ENCODE results near the gene COL16A1.

COL16A1 gene

GRCh38 chr1:31687601-31688000 is 16.2 kb downstream of the COL16A1 start:
- DNase-seq (ENCODE audit: low read depth), result no peak

DNA sequence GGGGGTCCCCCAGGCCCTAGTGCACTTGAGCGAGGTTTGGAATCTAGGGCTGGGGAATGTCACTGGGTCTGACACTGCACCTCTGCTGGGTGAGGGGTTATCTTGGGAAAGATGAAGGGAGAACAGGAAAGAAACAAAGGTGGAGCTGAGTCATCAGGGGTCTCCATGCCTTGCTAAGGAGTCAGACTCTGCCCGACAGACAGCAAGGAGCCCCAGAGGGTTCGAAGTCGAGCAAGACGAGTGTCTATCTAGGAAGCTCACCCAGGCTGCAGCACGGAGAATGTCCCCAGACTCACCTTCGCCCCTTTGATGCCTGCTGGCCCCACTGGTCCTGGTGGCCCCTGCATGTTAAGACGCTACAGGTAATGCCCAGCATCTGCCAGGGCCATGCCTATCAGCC is 18.0 kb downstream of the COL16A1 start:
- no peak for DNase-seq (ENCODE audit: low read depth)

DNA sequence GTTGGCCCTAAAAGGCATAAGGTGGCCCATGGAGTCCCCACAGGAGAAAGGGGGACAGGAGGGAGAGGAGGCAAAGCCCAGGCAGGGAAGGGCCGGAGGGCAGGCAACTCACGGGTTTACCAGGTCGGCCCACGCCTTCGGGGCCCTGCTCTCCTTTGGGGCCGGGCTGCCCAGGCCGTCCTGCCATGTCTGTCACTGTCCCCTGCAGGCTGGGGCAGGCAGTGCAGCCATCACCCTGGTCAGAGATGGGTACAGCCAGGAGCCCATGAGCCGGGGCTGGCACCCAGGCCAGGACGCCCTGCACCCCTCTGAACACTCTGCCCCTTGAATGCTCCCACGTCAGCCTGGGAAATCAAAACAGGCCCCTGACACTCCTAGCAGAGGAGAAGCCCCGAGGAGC is 19.8 kb downstream of the COL16A1 start:
- DNase-seq (ENCODE audit: low read depth), result no peak

GRCh38 chr1:31681415-31681814 is 22.4 kb downstream of the COL16A1 start:
- DNase-seq (ENCODE audit: low read depth), result no peak

- no peak for DNase-seq (ENCODE audit: low read depth)
Measured at GRCh38 chr1:31679676-31680230, 24.1 kb downstream of the COL16A1 start.

DNA sequence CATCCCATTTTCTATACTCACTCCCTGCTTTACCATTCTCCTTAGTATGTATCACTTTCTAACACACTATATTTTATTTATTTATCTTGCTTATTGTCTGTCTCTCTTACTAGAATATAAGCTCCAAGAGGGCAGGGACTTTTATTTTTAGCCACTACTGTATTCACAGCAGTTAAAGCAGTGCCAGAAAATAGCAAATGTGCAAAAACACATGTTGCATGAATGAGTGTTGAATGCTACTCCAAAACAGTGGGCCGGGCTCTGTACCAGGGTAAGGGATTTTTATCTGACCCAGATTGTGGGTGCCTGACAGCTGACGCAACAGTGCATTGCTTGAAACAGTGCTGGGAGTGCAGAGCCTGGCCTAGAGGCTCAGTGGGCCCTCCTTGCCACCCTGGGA is 24.7 kb downstream of the COL16A1 start:
- no peak for DNase-seq (ENCODE audit: low read depth)

DNA sequence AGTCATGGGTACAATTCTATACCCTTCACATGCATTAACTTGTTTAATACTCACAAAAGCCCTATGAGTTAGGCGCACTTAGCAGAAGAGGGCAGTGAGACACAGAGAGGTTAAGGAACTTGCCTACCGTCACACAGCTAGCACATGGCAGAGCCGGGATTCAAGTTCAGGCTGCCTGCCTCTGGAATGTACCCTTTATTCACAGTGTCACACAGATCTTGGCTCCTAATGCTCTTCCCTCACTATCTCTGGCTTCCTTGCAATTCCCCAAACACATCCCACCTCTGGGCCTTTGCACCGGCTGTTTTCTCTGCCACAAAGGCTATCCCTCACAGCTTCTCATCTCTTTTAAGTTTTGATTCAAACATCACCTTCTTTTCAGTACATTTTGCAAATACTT is 25.1 kb downstream of the COL16A1 start:
- DNase-seq (ENCODE audit: low read depth), result no peak

- no peak for DNase-seq (ENCODE audit: low read depth)
Measured at GRCh38 chr1:31677949-31678348, 25.9 kb downstream of the COL16A1 start.

- DNase-seq (ENCODE audit: low read depth), result no peak
Measured at GRCh38 chr1:31677401-31677800, 26.4 kb downstream of the COL16A1 start.

DNA sequence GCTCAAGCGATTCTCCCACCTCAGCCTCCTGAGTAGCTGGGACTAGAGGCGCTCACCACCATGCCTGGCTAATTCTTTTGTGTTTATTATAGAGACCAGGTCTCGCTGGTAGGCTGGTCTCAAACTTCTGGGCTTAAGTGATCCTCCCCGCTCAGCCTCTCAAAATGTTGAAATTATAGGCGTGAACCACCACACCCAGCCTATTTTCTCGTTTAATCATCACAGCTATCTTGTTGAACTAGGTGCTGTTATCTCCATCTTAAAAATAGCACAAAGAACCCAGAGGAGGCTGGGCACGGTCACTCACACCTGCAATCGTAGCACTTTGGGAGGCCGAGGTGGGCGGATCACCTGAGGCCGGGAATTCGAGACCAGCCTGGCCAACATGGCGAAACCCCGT is 28.1 kb downstream of the COL16A1 start:
- no peak for DNase-seq (ENCODE audit: low read depth)

- no peak for DNase-seq (ENCODE audit: low read depth)
Measured at GRCh38 chr1:31675161-31675560, 28.7 kb downstream of the COL16A1 start.

DNA sequence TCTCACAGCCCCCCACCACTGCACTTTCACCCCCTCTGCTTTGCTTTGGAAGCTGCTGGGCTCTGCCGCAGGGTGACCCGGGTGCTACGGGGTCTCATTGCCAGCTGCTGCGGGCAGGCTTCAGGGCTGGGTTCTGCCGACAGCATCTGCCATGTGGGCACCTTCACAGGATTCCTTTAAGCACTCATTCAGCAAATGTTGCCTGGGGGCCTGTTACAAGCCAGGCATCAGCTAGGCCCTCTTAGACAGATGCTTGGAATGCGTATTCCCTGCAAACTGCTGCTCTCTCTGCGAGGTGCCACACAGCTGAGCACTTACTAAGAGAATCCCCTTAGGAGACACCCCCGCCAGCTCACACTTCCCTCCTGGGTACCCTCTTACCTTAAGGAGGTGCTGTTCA is 29.2 kb downstream of the COL16A1 start:
- no peak for DNase-seq (ENCODE audit: low read depth)

DNA sequence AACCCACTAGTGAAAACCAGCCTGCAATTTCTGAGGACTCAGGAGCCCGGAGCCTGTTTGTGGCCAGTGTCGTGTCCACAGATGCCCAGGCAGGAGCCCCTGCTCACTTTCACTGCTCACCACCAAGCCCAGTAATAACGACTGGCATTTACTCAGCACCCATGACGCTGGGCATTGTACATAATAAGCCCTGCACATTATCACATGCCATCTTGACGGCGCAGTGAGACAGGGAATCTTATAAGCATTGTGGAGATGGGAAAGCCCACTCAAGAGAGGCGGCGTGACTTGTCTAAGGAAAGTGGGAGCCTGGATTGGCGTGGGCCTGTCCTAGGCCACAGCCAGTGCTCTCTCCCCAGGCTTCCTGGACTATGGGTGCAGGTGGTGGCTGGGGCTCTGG is 30.4 kb downstream of the COL16A1 start:
- no peak for DNase-seq (ENCODE audit: low read depth)

- DNase-seq (ENCODE audit: low read depth), result no peak
Measured at GRCh38 chr1:31672986-31673385, 30.8 kb downstream of the COL16A1 start.

GRCh38 chr1:31671561-31672201 is 32.1 kb downstream of the COL16A1 start:
- no peak for DNase-seq (ENCODE audit: low read depth)

DNA sequence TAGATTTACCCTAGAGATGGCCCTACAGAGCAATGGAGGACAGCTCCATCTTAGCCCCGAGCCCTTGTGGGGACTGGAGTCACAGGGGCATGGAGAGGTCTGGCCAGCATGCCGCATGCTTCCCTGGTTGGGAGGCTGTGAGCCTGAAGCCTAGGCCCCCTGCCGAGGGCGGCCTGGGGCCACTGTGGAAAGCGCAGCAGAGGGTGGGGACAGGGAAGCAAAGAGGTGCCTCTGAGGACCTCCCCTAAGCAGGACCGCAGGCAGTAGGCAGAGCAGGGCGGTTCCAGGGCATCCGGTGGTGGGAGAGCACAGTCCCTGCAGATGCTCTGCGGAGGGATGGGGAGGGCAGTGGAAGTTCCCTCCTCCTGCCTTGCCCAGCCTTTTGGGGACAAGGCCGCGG is 32.7 kb downstream of the COL16A1 start:
- no peak for DNase-seq (ENCODE audit: low read depth)

- DNase-seq (ENCODE audit: low read depth), result no peak
Measured at GRCh38 chr1:31670593-31670964, 33.2 kb downstream of the COL16A1 start.

DNA sequence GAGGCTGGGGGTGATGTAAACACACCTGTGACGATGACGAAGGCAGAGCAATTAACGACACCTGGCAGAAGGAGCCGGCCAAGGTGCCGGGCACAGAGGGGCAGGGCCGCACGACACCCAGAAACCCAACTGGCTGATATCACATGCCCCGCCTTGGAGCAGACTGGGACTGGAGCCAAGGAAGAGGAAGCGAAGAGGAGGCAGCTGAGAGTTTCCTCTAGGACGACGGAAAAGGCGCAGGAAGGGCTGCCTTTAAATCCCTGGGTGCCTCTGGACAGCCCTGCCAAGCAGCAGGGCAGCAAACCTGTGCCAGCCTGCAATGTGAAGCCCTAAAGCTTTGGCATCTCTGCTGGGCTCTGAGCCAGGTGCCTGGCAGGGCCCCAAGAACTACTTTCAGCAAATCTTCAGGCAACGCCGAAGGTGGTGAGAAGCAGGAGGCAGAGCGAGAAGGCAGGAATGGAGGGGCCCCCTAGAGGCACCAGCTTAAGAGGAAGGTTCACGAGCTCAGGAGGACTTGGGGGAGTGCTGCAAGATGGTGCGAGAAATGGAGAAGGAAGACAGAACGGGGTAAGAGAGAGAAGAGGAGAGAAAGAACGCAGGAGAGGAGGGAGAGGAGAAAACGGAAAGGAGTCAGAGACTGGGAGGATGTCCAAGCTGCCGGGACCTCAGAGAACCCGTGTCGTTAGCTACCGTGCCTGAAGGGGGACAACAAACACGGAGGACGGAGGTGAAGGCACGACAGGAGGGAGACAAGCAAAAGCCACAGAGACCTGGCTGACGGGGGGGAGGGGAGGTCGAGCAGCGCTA is 33.8 kb downstream of the COL16A1 start:
- peak; percentile 2 for DNase-seq (ENCODE audit: low read depth)

DNA sequence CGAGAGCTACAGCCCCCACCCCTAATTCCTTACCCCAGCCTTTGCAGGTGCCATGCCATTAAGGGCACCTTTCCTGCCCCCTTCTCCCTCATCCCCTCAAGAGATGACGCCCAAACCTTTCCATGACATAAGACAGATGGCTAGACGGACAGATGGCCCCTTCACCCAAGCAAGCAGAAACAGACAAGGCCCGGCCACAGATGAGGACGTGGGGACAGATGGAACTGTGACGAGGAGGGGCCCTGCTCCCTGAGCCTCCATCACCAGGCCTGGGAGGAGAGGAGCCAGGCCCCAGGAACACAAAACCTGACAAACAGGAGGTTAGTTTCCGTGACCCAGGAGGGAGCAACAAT is 34.4 kb downstream of the COL16A1 start:
- DNase-seq (ENCODE audit: low read depth), result no peak

DNA sequence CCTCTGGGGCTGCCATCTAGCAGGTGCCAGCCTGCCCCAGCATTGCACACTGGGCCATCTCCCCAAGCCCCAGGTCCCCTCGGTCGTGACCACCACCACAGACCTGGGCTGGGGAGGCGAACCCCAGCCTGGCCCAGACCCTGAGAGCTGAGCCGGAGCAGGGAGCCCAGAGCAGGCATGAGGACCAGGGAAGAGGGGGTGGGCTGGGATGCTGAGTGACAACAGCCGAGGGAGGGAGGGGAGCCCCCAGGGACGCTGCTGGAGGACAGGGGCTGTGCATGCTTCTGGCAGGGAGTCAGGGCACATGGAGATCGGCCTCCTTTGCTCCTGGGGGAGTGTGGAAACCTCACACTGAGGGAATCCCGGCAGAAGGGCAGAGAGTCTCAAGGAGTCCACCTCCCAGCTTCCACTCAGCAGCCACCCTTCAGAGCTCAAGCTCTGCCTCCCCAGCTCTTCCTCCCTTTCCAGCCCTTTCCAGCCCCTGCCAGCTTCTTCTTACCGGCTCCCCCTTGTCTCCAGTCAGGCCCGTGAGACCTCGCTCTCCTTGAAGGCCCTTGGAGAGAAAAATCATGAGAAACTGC is 35.4 kb downstream of the COL16A1 start:
- no peak for DNase-seq (ENCODE audit: low read depth)

DNA sequence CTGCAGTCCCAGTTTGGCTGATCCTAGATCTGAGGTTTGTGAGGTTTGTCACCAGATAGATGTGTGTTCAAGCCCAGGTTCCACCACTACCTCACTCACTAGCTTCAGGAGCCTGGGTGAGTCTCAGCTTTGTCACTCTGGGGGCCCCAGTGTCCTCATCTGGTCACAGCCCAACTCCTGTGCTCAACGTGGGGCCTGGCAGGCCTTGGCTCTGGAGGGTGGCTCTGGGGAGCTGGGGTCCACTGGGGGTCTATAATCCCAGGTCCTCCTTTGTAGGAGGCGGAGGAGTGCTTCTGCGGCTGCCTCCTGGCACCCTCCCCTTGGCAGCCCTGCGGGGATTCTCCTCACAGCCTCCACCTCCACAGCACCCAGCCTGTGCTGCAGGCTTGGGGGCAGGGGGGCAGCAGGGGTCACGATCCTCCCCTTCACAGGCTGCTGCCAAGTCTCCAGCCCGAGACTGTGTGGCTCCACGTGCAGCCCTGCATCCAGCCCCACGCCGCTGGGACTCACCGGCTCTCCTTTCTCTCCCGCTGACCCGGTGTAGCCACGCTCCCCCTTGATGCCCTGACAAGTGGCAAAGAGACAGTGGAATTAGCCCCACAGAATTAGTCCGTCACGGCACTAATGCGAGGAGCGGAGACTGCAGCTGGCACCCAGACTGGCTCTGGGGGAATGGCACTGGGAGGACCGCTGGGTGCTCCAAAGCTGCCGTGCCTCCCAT is 36.6 kb downstream of the COL16A1 start:
- no peak for DNase-seq (ENCODE audit: low read depth)

DNA sequence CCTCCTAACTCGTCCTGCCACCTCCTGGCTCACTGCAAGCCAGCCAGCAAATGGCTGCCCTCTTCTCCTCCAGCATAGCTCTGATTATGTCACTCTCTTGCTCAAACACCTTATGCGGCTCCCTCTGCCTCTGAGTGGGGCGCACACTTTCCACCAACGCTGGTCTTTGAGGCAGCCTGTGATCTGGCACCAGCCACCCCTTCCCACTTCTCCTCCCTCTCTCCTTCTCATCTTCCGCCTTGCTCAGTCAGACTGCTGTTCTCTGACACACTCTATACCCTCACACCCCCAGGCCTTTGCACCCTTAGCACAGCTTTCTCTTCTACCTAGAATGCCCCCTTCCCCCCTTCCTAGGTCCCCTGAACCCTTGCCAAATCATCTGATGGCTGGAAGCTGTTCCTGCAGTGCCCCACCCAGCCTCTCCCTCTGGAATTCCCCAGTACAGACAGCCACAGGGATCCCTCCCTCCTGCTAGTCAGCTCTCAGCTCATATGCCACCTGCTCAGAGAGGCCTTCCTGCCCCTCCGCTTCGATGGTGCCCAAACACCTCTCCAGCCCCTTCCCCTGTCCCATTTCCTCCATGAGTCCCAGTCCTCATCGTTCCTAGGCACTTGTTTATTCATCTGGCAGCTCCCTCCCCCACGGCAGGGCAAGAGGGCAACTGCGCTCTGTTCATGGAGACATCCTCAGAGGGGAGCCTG is 37.4 kb downstream of the COL16A1 start:
- DNase-seq (ENCODE audit: low read depth), result no peak
